Endothelial cell of umbilical vein (primary cell): ENCODE measurements around the gene RDX. TPM values are rescaled to one million over a fixed set of nuclear protein-coding genes. Genes with fewer than 3 reads are reported as not detected.

Experiments
- BruUV-seq: library from RNA; stranded (reverse); fragments of 400-500 nt; replicated peaks from 2 replicates; lab custom pipeline; 2021; lab: Mats Ljungman, UMichigan
- CTCF ChIA-PET: fragments of 300-600, 350-600 bp; sonication (Branson Sonifier 250); formaldehyde crosslinking; loops from one replicate; lab custom pipeline; 2021; ENCODE audit warnings: antibody characterized with exemption, inconsistent platforms; lab: Charles Lee
- POLR2A ChIA-PET: fragments of 300-600, 350-600 bp; sonication (Branson Sonifier 250); formaldehyde crosslinking; loops from one replicate; lab custom pipeline; 2021; ENCODE audit warnings: antibody characterized with exemption, inconsistent platforms; lab: Charles Lee
- DNase-seq: peaks from one replicate; pipeline ENCODE4 v3.0.0-alpha.2; 2011; ENCODE audit warnings: low read depth, low spot score
- FAIRE-seq: peaks from 2 replicates; lab custom pipeline; 2011; peaks lifted over from hg19 to GRCh38; lab: Jason Lieb, UNC
- H2AFZ ChIP-seq: 2 replicates; pipeline ENCODE4 v1.6.0; 2012; ENCODE audit warnings: low read depth, low read length, control low read depth, inconsistent platforms
- H3K27ac ChIP-seq: 2 replicates; pipeline ENCODE4 v1.5.1; 2011; ENCODE audit warnings: low read depth, mild to moderate bottlenecking, control low read depth, low read length, moderate library complexity; ENCODE audit not compliant: insufficient read depth
- H3K27me3 ChIP-seq, 2 experiments: 2 replicates each; pipeline versions ENCODE4 v1.6.0 to v1.6.1; 2011; ENCODE audit warnings: low read length in 2 of 2, mixed read lengths in 1 of 2; ENCODE audit not compliant: control insufficient read depth in 2 of 2, insufficient read depth in 2 of 2
- H3K36me3 ChIP-seq, 2 experiments: 2 replicates in 1 of 2; 3 replicates in 1 of 2; pipeline ENCODE4 v1.5.1; 2011; ENCODE audit warnings: low read length in 2 of 2, mild to moderate bottlenecking in 1 of 2, moderate library complexity in 1 of 2; ENCODE audit not compliant: control insufficient read depth in 2 of 2, insufficient read depth in 2 of 2; ENCODE audit errors: extremely low read depth in 1 of 2
- H3K4me1 ChIP-seq: 3 replicates; pipeline ENCODE4 v1.5.1; 2011; ENCODE audit warnings: mild to moderate bottlenecking, low read length; ENCODE audit not compliant: control insufficient read depth, insufficient read depth; ENCODE audit errors: extremely low read depth
- H3K4me2 ChIP-seq: 2 replicates; pipeline ENCODE4 v1.6.1; 2011; ENCODE audit warnings: low read length, control low read depth, mixed read lengths; ENCODE audit not compliant: insufficient read depth
- H3K4me3 ChIP-seq, 3 experiments: fragments of 200-600 bp in 1 of 3; sonication (generic), shearing (Covaris generic) in 1 of 3; replicated peaks in 1 of 3; 2 replicates each; pipeline ENCODE4 v1.5.1; 2011 to 2016; ENCODE audit warnings: control low read depth in 3 of 3, low read length in 3 of 3, mild to moderate bottlenecking in 2 of 3, inconsistent platforms in 1 of 3, low read depth in 1 of 3, moderate library complexity in 1 of 3; ENCODE audit not compliant: insufficient read depth in 1 of 3
- H3K79me2 ChIP-seq: 2 replicates; pipeline ENCODE4 v1.6.0; 2012; ENCODE audit warnings: low read length, inconsistent platforms; ENCODE audit not compliant: control insufficient read depth, insufficient read depth
- H3K9ac ChIP-seq: replicated peaks from 2 replicates; pipeline ENCODE3; 2011; ENCODE audit warnings: low read length, control low read depth; ENCODE audit not compliant: insufficient read depth; ENCODE audit errors: extremely low read depth
- H3K9me1 ChIP-seq: replicated peaks from 3 replicates; pipeline ENCODE4 v1.6.0; 2011; ENCODE audit warnings: mild to moderate bottlenecking, low read length; ENCODE audit not compliant: control insufficient read depth, insufficient read depth; ENCODE audit errors: extremely low read depth
- H3K9me3 ChIP-seq: replicated peaks from 2 replicates; pipeline ENCODE4 v1.5.1; 2012; ENCODE audit warnings: low read length, inconsistent platforms; ENCODE audit not compliant: control insufficient read depth, insufficient read depth
- H4K20me1 ChIP-seq: replicated peaks from 2 replicates; pipeline ENCODE3; 2011; ENCODE audit warnings: mild to moderate bottlenecking, low read length; ENCODE audit not compliant: control insufficient read depth, insufficient read depth; ENCODE audit errors: extremely low read depth
- EZH2 ChIP-seq: IDR thresholded peaks from 2 replicates; pipeline ENCODE4 v1.6.1; 2012; ENCODE audit warnings: borderline replicate concordance, low read depth, mild to moderate bottlenecking, moderate library complexity, low read length, inconsistent platforms; ENCODE audit not compliant: severe bottlenecking
- FOS ChIP-seq: IDR thresholded peaks from 2 replicates; pipeline ENCODE4 v1.6.1; 2011; ENCODE audit warnings: mild to moderate bottlenecking, low read length, moderate library complexity, borderline replicate concordance; ENCODE audit not compliant: insufficient read depth
- GATA2 ChIP-seq: IDR thresholded peaks from 2 replicates; pipeline ENCODE4 v1.7.0; 2011; ENCODE audit warnings: low read depth, mild to moderate bottlenecking, moderate library complexity, mixed read lengths, low read length; ENCODE audit not compliant: insufficient read length, insufficient read depth
- JUN ChIP-seq: IDR thresholded peaks from 2 replicates; pipeline ENCODE4 v1.6.1; 2011; ENCODE audit warnings: borderline replicate concordance, low read depth; ENCODE audit not compliant: insufficient read length, insufficient read depth
- MYC ChIP-seq: IDR thresholded peaks from one replicate; pipeline ENCODE4 v1.6.1; 2011; ENCODE audit warnings: mild to moderate bottlenecking, low read depth, low read length
- POLR2A ChIP-seq: IDR thresholded peaks from 2 replicates; pipeline ENCODE4 v1.6.1; 2012; ENCODE audit warnings: low read depth, mild to moderate bottlenecking, control low read depth, low read length
- POLR2AphosphoS5 ChIP-seq: IDR thresholded peaks from 2 replicates; pipeline ENCODE4 v1.6.1; 2012; ENCODE audit warnings: low read depth, mild to moderate bottlenecking, control low read depth, low read length, moderate library complexity; ENCODE audit not compliant: insufficient read depth
- dilution Hi-C: fragments of 300-500 bp; cut with MboI; formaldehyde crosslinking; loops from one replicate; pipeline ENCODE4 v1.15.0; 2019; ENCODE audit warnings: low sequenced_read_pairs; ENCODE audit not compliant: extremely low pct_ligation_motif_present
- intact Hi-C: fragments of 100-400 bp; cut with micrococcal nuclease; formaldehyde crosslinking; loops from one replicate; pipeline ENCODE4 v1.10.0; 2022
- polyA plus RNA-seq, 4 experiments: library from polyadenylated mRNA; depleted of rRNA in 3 of 4; stranded (reverse) in 3 of 4; unstranded in 1 of 4; fragments of >200 nt; gene quantifications; 2 replicates each; pipeline versions ENCODE4 v1.2.1 to v1.2.3, GENCODE V29; 2011 to 2012; ENCODE audit warnings: missing spikeins in 1 of 4
- total RNA-seq: library from RNA; stranded (reverse); gene quantifications from 2 replicates; pipeline ENCODE4 v1.2.3, GENCODE V29; 2021
- TF ChIP-seq, protein P1 (sequence below), 2 donors: IDR thresholded peaks; 1 replicate in 1 of 2; 2 replicates in 1 of 2; pipeline ENCODE4 v1.5.1; 2011; ENCODE audit warnings: low read length in 2 of 2, mild to moderate bottlenecking in 2 of 2, moderate library complexity in 2 of 2, control low read depth in 1 of 2, inconsistent platforms in 1 of 2, low read depth in 1 of 2; ENCODE audit not compliant: insufficient read depth in 1 of 2; ENCODE audit errors: extremely low read depth in 1 of 2
- TF ChIP-seq, protein P2 (sequence below): IDR thresholded peaks from 2 replicates; pipeline ENCODE4 v1.6.1; 2011; ENCODE audit not compliant: insufficient read depth, insufficient read length

The RDX gene
- total and polyA plus RNA-seq, 2 donors (not counting 3 experiments of a cell fraction or from before 2014, with no cell fraction given), result 47.9 to 280 TPM

DNA sequence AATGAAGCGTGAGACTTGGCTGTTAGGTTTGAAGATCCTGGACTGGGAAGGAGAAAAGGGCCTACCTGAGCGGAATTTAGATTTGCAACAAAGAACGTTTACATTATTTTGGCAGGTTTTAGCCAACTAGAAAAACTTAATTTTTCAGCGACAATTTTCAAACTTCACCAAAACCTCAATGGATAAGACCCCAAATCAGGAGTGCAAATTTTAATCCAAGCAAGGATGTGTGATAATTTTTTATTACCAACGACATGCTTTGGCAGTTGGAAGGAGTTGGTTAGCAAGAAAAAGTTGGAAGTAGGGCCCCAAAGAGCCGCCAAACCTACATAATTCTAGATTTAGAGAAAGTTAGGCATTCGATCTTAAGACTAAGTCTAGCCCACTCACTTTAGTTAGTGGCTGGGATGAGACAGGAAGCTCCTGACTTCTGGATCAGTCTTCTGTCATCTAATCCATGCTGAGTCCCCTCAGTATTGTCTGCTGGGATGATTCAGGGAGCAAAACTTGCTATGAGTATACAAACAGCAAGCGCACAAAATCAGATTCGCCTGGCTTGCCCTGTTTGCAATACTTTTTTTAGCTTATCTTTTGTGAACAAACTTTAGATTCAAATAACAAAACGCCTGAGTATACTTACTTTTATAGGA lies 787 bp upstream of the RDX start:
- Histone ChIP-seq H3K27me3 (no peaks in the 10 kb centered on the region), H3K4me1 (peaks cover 31% of the 10 kb centered on the region), H4K20me1 (peaks cover 9% of the 10 kb centered on the region), H3K79me2 (peaks cover 39% of the 10 kb centered on the region), H3K9me3 (no peaks in the 10 kb centered on the region), H3K9ac (peak overlapping the region; percentile 85), H3K27ac (peak overlapping the region; percentile 96), H3K9me1 (no peaks in the 10 kb centered on the region), H3K4me3 (peak overlapping the region; percentile 45 to 95 (median 53)), H3K4me2 (peak overlapping the region; percentile 86), H3K36me3 (no peaks in the 10 kb centered on the region), H2AFZ (peak overlapping the region; percentile 94)
- FAIRE-seq, result peak; percentile 35
- POLR2A ChIA-PET, result interaction anchor here (0.6 to 1.0 kb wide), 3 partner anchors 14 to 75 kb away, joined by 3 to 7 read pairs (median 3); no protein-coding TSS in a partner anchor
- BruUV-seq, result TSS peak; percentile 72
- dilution Hi-C loops, result no loop called here
- intact Hi-C loops, result loop anchor here (1.0 kb wide), 1 partner anchor 8 kb away; no protein-coding TSS in a partner anchor
- CTCF ChIA-PET, result interaction anchor here (0.9 to 2.8 kb wide), 10 partner anchors 9 to 150 kb away, joined by 3 to 19 read pairs (median 5); no protein-coding TSS in a partner anchor
- DNase-seq, result no peak
- TF ChIP-seq EZH2 (no peak), FOS (no peak), POLR2AphosphoS5 (no peak), MYC (no peak), POLR2A (no peak), JUN (no peak), GATA2 (no peak)
- TF ChIP-seq, protein P1, sequence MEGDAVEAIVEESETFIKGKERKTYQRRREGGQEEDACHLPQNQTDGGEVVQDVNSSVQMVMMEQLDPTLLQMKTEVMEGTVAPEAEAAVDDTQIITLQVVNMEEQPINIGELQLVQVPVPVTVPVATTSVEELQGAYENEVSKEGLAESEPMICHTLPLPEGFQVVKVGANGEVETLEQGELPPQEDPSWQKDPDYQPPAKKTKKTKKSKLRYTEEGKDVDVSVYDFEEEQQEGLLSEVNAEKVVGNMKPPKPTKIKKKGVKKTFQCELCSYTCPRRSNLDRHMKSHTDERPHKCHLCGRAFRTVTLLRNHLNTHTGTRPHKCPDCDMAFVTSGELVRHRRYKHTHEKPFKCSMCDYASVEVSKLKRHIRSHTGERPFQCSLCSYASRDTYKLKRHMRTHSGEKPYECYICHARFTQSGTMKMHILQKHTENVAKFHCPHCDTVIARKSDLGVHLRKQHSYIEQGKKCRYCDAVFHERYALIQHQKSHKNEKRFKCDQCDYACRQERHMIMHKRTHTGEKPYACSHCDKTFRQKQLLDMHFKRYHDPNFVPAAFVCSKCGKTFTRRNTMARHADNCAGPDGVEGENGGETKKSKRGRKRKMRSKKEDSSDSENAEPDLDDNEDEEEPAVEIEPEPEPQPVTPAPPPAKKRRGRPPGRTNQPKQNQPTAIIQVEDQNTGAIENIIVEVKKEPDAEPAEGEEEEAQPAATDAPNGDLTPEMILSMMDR (IDR thresholded peaks at IDR 0.05; ENCODE audit: extremely low read depth in 1 of 2, insufficient read depth in 1 of 2, low read depth in 1 of 2, low read length in 2 of 2), result no peak
- TF ChIP-seq, protein P2, sequence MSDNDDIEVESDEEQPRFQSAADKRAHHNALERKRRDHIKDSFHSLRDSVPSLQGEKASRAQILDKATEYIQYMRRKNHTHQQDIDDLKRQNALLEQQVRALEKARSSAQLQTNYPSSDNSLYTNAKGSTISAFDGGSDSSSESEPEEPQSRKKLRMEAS, result no peak
